HG03175 (cell line): ENCODE measurements around the gene EME1.
A peak's percentile ranks its signal among the peaks of the same experiment; 100 is the strongest.

ENCODE experiments used
- ATAC-seq: cut with Tn5 transposase; IDR thresholded peaks from one replicate; pipeline ENCODE4 v1.9.1; 2021; ENCODE audit warnings: mild to moderate bottlenecking, moderate library complexity; ENCODE audit not compliant: unreplicated experiment

Gene EME1

GRCh38 chr17:50361561-50362480 lies 11.2 kb upstream of the EME1 start:
- ATAC-seq = peak; percentile 67

- no peak for ATAC-seq
Measured at GRCh38 chr17:50362661-50363060, 10.4 kb upstream of the EME1 start.

- ATAC-seq = no peak
Measured at GRCh38 chr17:50363217-50364060, 9.6 kb upstream of the EME1 start.

- ATAC-seq = no peak
Measured at GRCh38 chr17:50364061-50364458, 9.0 kb upstream of the EME1 start.

- ATAC-seq = no peak
Measured at GRCh38 chr17:50364715-50365114, 8.3 kb upstream of the EME1 start.

- ATAC-seq = no peak
Measured at GRCh38 chr17:50365165-50365564, 7.9 kb upstream of the EME1 start.

- no peak for ATAC-seq
Measured at GRCh38 chr17:50365649-50366393, 7.2 kb upstream of the EME1 start.

GRCh38 chr17:50367401-50367800 lies 5.6 kb upstream of the EME1 start:
- no peak for ATAC-seq

- ATAC-seq = no peak
Measured at GRCh38 chr17:50370052-50370451, 3.0 kb upstream of the EME1 start.

GRCh38 chr17:50371526-50371925 lies 1.5 kb upstream of the EME1 start:
- ATAC-seq = no peak

GRCh38 chr17:50372222-50372757 lies 739 bp upstream of the EME1 start:
- no peak for ATAC-seq

- ATAC-seq = no peak
Measured at GRCh38 chr17:50373705-50374104, 676 bp downstream of the EME1 start.

GRCh38 chr17:50375858-50376538 lies 3.0 kb downstream of the EME1 start:
- no peak for ATAC-seq

GRCh38 chr17:50379351-50380132 lies 6.5 kb downstream of the EME1 start:
- no peak for ATAC-seq

GRCh38 chr17:50380369-50381259 lies 7.6 kb downstream of the EME1 start:
- no peak for ATAC-seq

- no peak for ATAC-seq
Measured at GRCh38 chr17:50381260-50381815, 8.3 kb downstream of the EME1 start.

- ATAC-seq = no peak
Measured at GRCh38 chr17:50381920-50382319, 8.9 kb downstream of the EME1 start.

GRCh38 chr17:50382931-50383330 lies 9.9 kb downstream of the EME1 start:
- no peak for ATAC-seq
